SK-N-SH (cell line): Measurements from ENCODE around the gene MORN5. TPM values are rescaled to one million over a fixed set of nuclear protein-coding genes. Genes with fewer than 3 reads are reported as not detected.

Experiments
- CTCF ChIA-PET: fragments of 300-600, 350-600 bp; formaldehyde crosslinking; extraction: SDS; loops from one replicate; lab custom pipeline; 2021; lab: Yijun Ruan, JAX
- POLR2A ChIA-PET: fragments of 350-600 bp; sonication (Branson Sonifier 250); formaldehyde crosslinking; extraction: SDS; loops from one replicate; lab custom pipeline; 2020; ENCODE audit warnings: antibody characterized with exemption, inconsistent platforms; lab: Yijun Ruan, JAX
- DNase-seq: peaks from one replicate; pipeline ENCODE4 v3.0.0; 2012
- H2AFZ ChIP-seq: fragments of 200-600 bp; sonication (generic); 2 replicates; pipeline ENCODE4 v1.8.1; 2016; ENCODE audit warnings: antibody characterized with exemption, mild to moderate bottlenecking, low read depth
- H3F3A ChIP-seq: fragments of 200-600 bp; sonication (generic); replicated peaks from 2 replicates; pipeline ENCODE3; 2016; ENCODE audit warnings: antibody characterized with exemption, mild to moderate bottlenecking; ENCODE audit not compliant: insufficient read depth
- H3K27ac ChIP-seq, 2 experiments: fragments of 200-500 bp in 1 of 2; fragments of 200-600 bp in 1 of 2; sonication (Bioruptor generic) in 1 of 2; sonication (generic), shearing (Covaris generic) in 1 of 2; 2 replicates each; pipeline versions ENCODE4 v1.5.1 to v1.6.1; 2014 to 2016; ENCODE audit warnings: low read depth in 2 of 2, inconsistent platforms in 1 of 2, low read length in 1 of 2, mild to moderate bottlenecking in 1 of 2, mixed read lengths in 1 of 2
- H3K27me3 ChIP-seq: fragments of 200-600 bp; sonication (generic), shearing (Covaris generic); 2 replicates; pipeline ENCODE4 v1.6.1; 2016; ENCODE audit warnings: mixed run types; ENCODE audit not compliant: insufficient read depth
- H3K36me3 ChIP-seq, 2 experiments: fragments of 200-500 bp in 1 of 2; fragments of 200-600 bp in 1 of 2; sonication (Bioruptor generic) in 1 of 2; sonication (generic) in 1 of 2; replicated peaks in 1 of 2; 2 replicates each; pipeline versions ENCODE3 to v1.5.1; 2014 to 2016; ENCODE audit warnings: low read length in 1 of 2, mild to moderate bottlenecking in 1 of 2; ENCODE audit not compliant: insufficient read depth in 2 of 2, control insufficient read depth in 1 of 2
- H3K4me1 ChIP-seq, 2 experiments: fragments of 200-500 bp in 1 of 2; fragments of 200-600 bp in 1 of 2; sonication (Bioruptor generic) in 1 of 2; sonication (generic), shearing (Covaris generic) in 1 of 2; 2 replicates each; pipeline versions ENCODE4 v1.5.1 to v1.6.1; 2014 to 2016; ENCODE audit warnings: low read depth in 1 of 2, low read length in 1 of 2, mixed run types in 1 of 2; ENCODE audit not compliant: insufficient read depth in 2 of 2, control insufficient read depth in 1 of 2
- H3K4me2 ChIP-seq: fragments of 200-600 bp; sonication (generic), shearing (Covaris generic); 2 replicates; pipeline ENCODE4 v1.6.1; 2017; ENCODE audit warnings: mixed run types
- H3K4me3 ChIP-seq, 2 experiments: fragments of 200-500 bp in 1 of 2; fragments of 200-600 bp in 1 of 2; sonication (Bioruptor generic) in 1 of 2; sonication (generic), shearing (Covaris generic) in 1 of 2; 2 replicates each; pipeline versions ENCODE4 v1.5.1 to v1.8.1; 2014 to 2016; ENCODE audit warnings: low read depth in 2 of 2, inconsistent platforms in 1 of 2, low read length in 1 of 2, mild to moderate bottlenecking in 1 of 2, mixed read lengths in 1 of 2, moderate library complexity in 1 of 2
- H3K79me2 ChIP-seq: fragments of 200-600 bp; sonication (generic); 2 replicates; pipeline ENCODE4 v1.8.1; 2017; ENCODE audit warnings: mild to moderate bottlenecking; ENCODE audit not compliant: insufficient read depth
- H3K9ac ChIP-seq: fragments of 200-600 bp; sonication (generic); 2 replicates; pipeline ENCODE4 v1.6.1; 2017; ENCODE audit warnings: mixed run types
- H3K9me2 ChIP-seq: fragments of 200-600 bp; sonication (generic); 2 replicates; pipeline ENCODE4 v1.6.1; 2017; ENCODE audit warnings: mixed run types
- H3K9me3 ChIP-seq: fragments of 200-600 bp; sonication (generic); 2 replicates; pipeline ENCODE4 v1.6.1; 2017; ENCODE audit warnings: mixed run types, mild to moderate bottlenecking, moderate library complexity
- H4K20me1 ChIP-seq: fragments of 200-600 bp; sonication (generic); 2 replicates; pipeline ENCODE4 v1.6.1; 2017; ENCODE audit warnings: mild to moderate bottlenecking, mixed run types; ENCODE audit not compliant: insufficient read depth
- FOSL2 ChIP-seq: IDR thresholded peaks from 2 replicates; pipeline ENCODE4 v1.4.0; 2012; ENCODE audit warnings: low read depth, mild to moderate bottlenecking, moderate library complexity, borderline replicate concordance
- FOXJ3 ChIP-seq: sonication (generic); formaldehyde crosslinking; IDR thresholded peaks from 2 replicates; pipeline ENCODE4 v1.5.1; 2020; ENCODE audit warnings: mild to moderate bottlenecking, missing genetic modification reagents
- FOXM1 ChIP-seq: IDR thresholded peaks from 2 replicates; pipeline ENCODE4 v1.4.0; 2012; ENCODE audit warnings: low read depth, mild to moderate bottlenecking
- JUND ChIP-seq: IDR thresholded peaks from 2 replicates; pipeline ENCODE4 v1.4.0; 2012
- RAD21 ChIP-seq: IDR thresholded peaks from 2 replicates; pipeline ENCODE4 v1.6.1; 2012; ENCODE audit warnings: mild to moderate bottlenecking, low read length
- SMC3 ChIP-seq: IDR thresholded peaks from 2 replicates; pipeline ENCODE4 v1.6.1; 2012; ENCODE audit warnings: low read depth, low read length, improper control_type of control experiment
- TCF12 ChIP-seq: IDR thresholded peaks from 2 replicates; pipeline ENCODE4 v1.4.0; 2012
- TEAD4 ChIP-seq: IDR thresholded peaks from 2 replicates; pipeline ENCODE4 v1.4.0; 2012; ENCODE audit warnings: mild to moderate bottlenecking, borderline replicate concordance; ENCODE audit not compliant: insufficient read depth
- YY1 ChIP-seq: IDR thresholded peaks from 2 replicates; pipeline ENCODE4 v1.4.0; 2012; ENCODE audit warnings: low read depth, mild to moderate bottlenecking
- WGBS: methylation state at CpG from one replicate; pipeline ENCODE4 v1.1.6; 2017; ENCODE audit warnings: low lambda C conversion rate; 5-methylcytosine and 5-hydroxymethylcytosine counted together
- polyA plus RNA-seq, 3 experiments: library from polyadenylated mRNA; depleted of rRNA; stranded (reverse); fragments of >200 nt; gene quantifications; 2 replicates each; pipeline ENCODE4 v1.2.3, GENCODE V29; 2012
- small RNA-seq, 7 experiments: library from RNA; depleted of rRNA; stranded (forward); fragments of <200 nt; gene quantifications; one replicate each; pipeline ENCODE3, GENCODE V24; 2012
- TF ChIP-seq, protein P1 (sequence below): IDR thresholded peaks from 2 replicates; pipeline ENCODE4 v1.4.0; 2012; ENCODE audit warnings: low read depth, borderline replicate concordance
- TF ChIP-seq, protein P2 (sequence below): IDR thresholded peaks from 2 replicates; pipeline ENCODE4 v1.6.1; 2012; ENCODE audit warnings: mild to moderate bottlenecking, low read depth, low read length, moderate library complexity
- TF ChIP-seq, protein P3 (sequence below): fragments of 150-350 bp; IDR thresholded peaks from 2 replicates; pipeline ENCODE4 v1.6.1; 2017; ENCODE audit warnings: antibody characterized with exemption, low read length, low read depth, borderline replicate concordance

MORN5 gene
- polyA plus RNA-seq, 1 of the 3 experiments (the other 2 are of a cell fraction), result not detected

DNA sequence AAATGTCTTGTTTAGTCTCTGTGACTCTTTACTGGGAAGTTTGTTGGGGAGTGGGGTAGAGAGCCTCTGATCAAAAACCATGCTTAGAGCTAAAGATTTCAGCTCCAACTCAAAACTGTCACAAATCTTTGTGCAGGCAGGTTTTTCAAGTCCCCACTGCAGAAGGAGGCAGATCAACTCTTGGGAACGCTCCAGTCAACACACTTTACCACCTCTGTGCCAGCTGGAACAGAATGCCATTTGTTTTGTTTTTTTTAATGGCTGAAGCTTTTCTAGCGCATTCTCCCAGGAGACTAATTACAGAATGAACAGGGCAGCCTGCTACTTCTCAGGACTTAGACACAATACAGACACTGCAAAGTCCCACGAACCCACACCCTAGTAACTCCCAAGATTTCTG is 87.0 kb downstream of the MORN5 start:
- Histone ChIP-seq H3K9me2 (no peaks in the 10 kb centered on the region), H3F3A (no peaks in the 10 kb centered on the region), H3K4me2 (no peak overlapping the region), H3K9ac (no peak overlapping the region), H2AFZ (no peak overlapping the region), H3K27ac (no peak overlapping the region), H3K4me3 (no peak overlapping the region), H4K20me1 (no peaks in the 10 kb centered on the region; the same call in 1 of the 2 replicates), H3K9me3 (no peaks in the 10 kb centered on the region), H3K36me3 (peaks cover 73 to 75% of the 10 kb centered on the region in 2 experiments), H3K79me2 (no peaks in the 10 kb centered on the region), H3K4me1 (no peaks in the 10 kb centered on the region), H3K27me3 (no peaks in the 10 kb centered on the region)
- no peak for TF ChIP-seq FOXJ3 (CRISPR knock-in tag)
- TF ChIP-seq RAD21, result no peak
- no peak for TF ChIP-seq TEAD4
- TF ChIP-seq SMC3, result no peak
- TF ChIP-seq FOSL2, result no peak
- TF ChIP-seq, protein P1, sequence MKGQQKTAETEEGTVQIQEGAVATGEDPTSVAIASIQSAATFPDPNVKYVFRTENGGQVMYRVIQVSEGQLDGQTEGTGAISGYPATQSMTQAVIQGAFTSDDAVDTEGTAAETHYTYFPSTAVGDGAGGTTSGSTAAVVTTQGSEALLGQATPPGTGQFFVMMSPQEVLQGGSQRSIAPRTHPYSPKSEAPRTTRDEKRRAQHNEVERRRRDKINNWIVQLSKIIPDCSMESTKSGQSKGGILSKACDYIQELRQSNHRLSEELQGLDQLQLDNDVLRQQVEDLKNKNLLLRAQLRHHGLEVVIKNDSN, result no peak
- TF ChIP-seq FOXM1, result no peak
- TF ChIP-seq JUND, result no peak
- TF ChIP-seq, protein P2, sequence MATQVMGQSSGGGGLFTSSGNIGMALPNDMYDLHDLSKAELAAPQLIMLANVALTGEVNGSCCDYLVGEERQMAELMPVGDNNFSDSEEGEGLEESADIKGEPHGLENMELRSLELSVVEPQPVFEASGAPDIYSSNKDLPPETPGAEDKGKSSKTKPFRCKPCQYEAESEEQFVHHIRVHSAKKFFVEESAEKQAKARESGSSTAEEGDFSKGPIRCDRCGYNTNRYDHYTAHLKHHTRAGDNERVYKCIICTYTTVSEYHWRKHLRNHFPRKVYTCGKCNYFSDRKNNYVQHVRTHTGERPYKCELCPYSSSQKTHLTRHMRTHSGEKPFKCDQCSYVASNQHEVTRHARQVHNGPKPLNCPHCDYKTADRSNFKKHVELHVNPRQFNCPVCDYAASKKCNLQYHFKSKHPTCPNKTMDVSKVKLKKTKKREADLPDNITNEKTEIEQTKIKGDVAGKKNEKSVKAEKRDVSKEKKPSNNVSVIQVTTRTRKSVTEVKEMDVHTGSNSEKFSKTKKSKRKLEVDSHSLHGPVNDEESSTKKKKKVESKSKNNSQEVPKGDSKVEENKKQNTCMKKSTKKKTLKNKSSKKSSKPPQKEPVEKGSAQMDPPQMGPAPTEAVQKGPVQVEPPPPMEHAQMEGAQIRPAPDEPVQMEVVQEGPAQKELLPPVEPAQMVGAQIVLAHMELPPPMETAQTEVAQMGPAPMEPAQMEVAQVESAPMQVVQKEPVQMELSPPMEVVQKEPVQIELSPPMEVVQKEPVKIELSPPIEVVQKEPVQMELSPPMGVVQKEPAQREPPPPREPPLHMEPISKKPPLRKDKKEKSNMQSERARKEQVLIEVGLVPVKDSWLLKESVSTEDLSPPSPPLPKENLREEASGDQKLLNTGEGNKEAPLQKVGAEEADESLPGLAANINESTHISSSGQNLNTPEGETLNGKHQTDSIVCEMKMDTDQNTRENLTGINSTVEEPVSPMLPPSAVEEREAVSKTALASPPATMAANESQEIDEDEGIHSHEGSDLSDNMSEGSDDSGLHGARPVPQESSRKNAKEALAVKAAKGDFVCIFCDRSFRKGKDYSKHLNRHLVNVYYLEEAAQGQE, result no peak
- no peak for TF ChIP-seq YY1
- TF ChIP-seq, protein P3, sequence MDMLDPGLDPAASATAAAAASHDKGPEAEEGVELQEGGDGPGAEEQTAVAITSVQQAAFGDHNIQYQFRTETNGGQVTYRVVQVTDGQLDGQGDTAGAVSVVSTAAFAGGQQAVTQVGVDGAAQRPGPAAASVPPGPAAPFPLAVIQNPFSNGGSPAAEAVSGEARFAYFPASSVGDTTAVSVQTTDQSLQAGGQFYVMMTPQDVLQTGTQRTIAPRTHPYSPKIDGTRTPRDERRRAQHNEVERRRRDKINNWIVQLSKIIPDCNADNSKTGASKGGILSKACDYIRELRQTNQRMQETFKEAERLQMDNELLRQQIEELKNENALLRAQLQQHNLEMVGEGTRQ, result no peak
- ChIA-PET CTCF (interaction anchor here (1.2 kb wide), 1 partner anchor 121 kb away, joined by 4 read pairs; no protein-coding TSS in a partner anchor), POLR2A (no interaction called here)
- DNase-seq, result no peak
- WGBS, result 96% methylated on average over 3 of the region's 3 CpGs

DNA sequence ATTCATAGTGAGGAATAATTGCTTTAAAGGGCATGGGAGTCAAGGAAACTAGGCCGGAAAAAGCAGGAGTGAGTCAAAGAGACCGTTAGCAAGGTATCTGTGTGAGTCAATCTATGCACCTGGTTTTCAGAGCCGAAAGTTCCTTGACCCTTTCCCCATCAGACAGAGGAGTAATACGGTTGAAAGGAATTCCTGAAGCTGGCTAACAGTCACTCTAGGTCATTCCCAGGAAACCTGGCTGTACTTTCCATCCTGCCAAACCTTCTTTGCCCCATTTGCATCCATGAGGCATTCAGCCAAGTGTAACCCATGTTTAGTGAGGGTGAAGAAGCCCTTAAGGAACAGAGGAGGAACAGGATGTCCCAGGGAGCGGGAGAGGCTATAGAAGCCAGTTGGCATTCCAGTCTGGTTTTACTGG is 88.7 kb downstream of the MORN5 start:
- no peaks in the 10 kb centered on the region for H3K9me2 ChIP-seq
- peaks cover 5% of the 10 kb centered on the region; the same call in 1 of the 2 replicates for H3K79me2 ChIP-seq
- no peak overlapping the region for H3K27ac ChIP-seq
- CTCF ChIA-PET, result interaction anchor here (1.0 kb wide), 1 partner anchor 102 kb away, joined by 3 read pairs; no protein-coding TSS in a partner anchor
- H3K4me2 ChIP-seq, result no peak overlapping the region
- POLR2A ChIA-PET, result no interaction called here
- no peaks in the 10 kb centered on the region for H3F3A ChIP-seq
- no peaks in the 10 kb centered on the region for H3K9me3 ChIP-seq
- H3K4me1 ChIP-seq, result no peaks in the 10 kb centered on the region
- peaks cover 63 to 81% of the 10 kb centered on the region in 2 experiments for H3K36me3 ChIP-seq
- no peak overlapping the region for H3K9ac ChIP-seq
- WGBS, result 95% methylated on average over 5 of the region's 5 CpGs
- TF ChIP-seq, protein P1, result no peak
- no peak for TF ChIP-seq TCF12
- no peak for TF ChIP-seq FOSL2
- TF ChIP-seq, all 33 proteins: peak for 0
- Histone ChIP-seq H2AFZ (no peak overlapping the region), H4K20me1 (no peaks in the 10 kb centered on the region; the same call in 1 of the 2 replicates), H3K4me3 (no peak overlapping the region), H3K27me3 (no peaks in the 10 kb centered on the region)
- DNase-seq, result no peak

Small RNA genes within 50 kb of the gene (small RNA-seq; reads per million reads assigned to genes)
- 0 reads per million in 7 experiments for gene MIR4478

Other genes starting within 250 kb of the MORN5 start
- gene TTLL11, start 66.6 kb upstream of the MORN5 start, polyA plus RNA-seq (2012; rRNA removed), result 6.0 and 6.8 TPM in 2 replicates
- 97.4 and 116 TPM in 2 replicates for gene NDUFA8, start 129 bp upstream of the MORN5 start, polyA plus RNA-seq (2012; rRNA removed)
- 0.02 TPM in 1 of 2 replicates, not detected in the other for gene LHX6, start 69.0 kb downstream of the MORN5 start, polyA plus RNA-seq (2012; rRNA removed)
- gene RBM18, start 104.9 kb downstream of the MORN5 start, polyA plus RNA-seq (2012; rRNA removed), result 8.2 and 13.1 TPM in 2 replicates
- 35.1 and 50.6 TPM in 2 replicates for gene MRRF, start 105.0 kb downstream of the MORN5 start, polyA plus RNA-seq (2012; rRNA removed)
- 4.0 and 5.4 TPM in 2 replicates for gene PTGS1, start 211.1 kb downstream of the MORN5 start, polyA plus RNA-seq (2012; rRNA removed)